HG03442 (cell line): Measurements from ENCODE around the gene PRUNE2.

ENCODE experiments used
- ATAC-seq: cut with Tn5 transposase; IDR thresholded peaks from one replicate; pipeline ENCODE4 v1.9.1; 2021; ENCODE audit warnings: mild to moderate bottlenecking, moderate library complexity; ENCODE audit not compliant: unreplicated experiment

Gene PRUNE2

GRCh38 chr9:76701441-76702039 lies 204.4 kb downstream of the PRUNE2 start:
- ATAC-seq, result no peak

- ATAC-seq, result no peak
These were observed 205.0 kb downstream of the PRUNE2 start for GRCh38 chr9:76700916-76701315.

DNA sequence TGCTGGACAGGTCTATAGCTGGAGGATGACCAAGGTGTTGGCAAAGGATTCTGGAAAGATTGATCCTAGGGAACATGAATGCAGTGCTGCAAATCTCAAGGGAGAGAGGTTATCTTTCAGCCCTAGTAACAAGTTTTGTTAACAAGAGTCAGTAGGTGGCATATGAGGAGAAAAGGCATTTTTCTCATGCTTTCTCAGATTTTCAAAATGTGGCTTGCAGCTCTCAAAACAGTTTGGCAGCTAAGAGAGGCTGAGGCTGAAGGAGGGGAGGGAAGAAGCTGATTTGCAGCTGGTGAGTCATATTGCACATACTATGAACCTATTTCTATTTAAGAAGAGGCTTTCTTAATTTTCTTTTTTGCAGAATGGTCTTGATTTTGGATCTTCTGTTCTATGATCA lies 205.9 kb downstream of the PRUNE2 start:
- no peak for ATAC-seq

DNA sequence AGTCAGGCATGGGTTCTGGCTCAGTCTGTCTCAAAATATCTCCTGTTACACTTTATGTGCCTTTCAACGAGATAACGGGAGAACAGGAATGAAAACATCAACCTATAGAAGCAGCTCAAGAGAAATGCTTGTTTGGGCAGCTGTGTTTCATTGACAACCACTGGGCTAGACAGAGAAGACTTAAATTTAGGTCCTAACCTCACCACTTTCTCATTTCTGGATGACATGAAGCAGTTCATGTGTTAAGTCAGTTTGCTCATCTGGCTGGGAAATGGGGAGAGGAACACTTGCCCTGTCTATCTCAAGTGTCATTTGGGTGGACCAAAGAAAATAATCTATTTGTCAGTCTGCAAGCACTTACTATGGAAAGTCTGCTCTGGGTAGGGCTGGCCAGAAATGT lies 208.4 kb downstream of the PRUNE2 start:
- ATAC-seq, result no peak

GRCh38 chr9:76697081-76697480 lies 208.8 kb downstream of the PRUNE2 start:
- no peak for ATAC-seq

DNA sequence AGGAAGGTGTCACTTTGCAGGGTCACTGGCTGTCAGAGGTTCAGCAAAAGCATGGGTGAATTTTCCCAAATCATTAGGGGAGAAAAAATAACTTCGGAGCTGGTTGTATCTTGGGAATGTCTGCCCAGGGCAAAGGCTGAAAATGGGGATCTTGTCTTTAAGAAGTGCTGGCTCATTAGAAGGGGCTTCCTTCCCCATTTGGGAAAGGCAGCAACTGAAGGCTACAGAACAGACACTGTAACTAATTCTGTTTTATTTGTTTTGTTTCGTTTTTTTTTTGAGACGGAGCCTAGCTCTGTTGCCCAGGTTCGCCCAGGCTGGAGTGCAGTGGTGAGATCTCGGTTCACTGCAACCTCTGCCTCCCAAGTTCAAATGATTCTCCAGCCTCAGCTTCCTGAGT lies 212.0 kb downstream of the PRUNE2 start:
- no peak for ATAC-seq

- ATAC-seq, result no peak
These were observed 213.3 kb downstream of the PRUNE2 start for GRCh38 chr9:76692458-76693129.

- ATAC-seq, result no peak
These were observed 214.2 kb downstream of the PRUNE2 start for GRCh38 chr9:76691517-76692313.

DNA sequence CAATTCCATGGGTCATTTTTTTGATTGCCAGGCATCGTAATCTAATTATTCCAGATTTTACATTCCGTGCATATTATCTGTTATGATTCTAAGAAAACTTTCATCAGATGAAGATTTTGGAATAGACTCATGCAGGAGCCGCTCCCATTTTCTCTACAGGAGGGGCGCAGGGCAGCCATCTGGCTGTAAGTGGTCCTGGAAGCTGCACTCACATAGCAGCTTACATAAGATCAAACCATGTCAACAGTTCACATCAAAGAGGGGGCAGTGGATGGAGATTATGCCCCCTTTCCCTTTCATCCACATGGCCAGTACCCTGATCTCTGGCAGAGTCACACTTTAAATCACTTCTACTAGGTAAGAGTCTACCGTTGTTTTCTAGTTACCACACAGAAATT lies 214.9 kb downstream of the PRUNE2 start:
- ATAC-seq, result no peak

- no peak for ATAC-seq
These were observed 215.5 kb downstream of the PRUNE2 start for GRCh38 chr9:76690246-76690972.

GRCh38 chr9:76688471-76689238 lies 217.3 kb downstream of the PRUNE2 start:
- ATAC-seq, result no peak

DNA sequence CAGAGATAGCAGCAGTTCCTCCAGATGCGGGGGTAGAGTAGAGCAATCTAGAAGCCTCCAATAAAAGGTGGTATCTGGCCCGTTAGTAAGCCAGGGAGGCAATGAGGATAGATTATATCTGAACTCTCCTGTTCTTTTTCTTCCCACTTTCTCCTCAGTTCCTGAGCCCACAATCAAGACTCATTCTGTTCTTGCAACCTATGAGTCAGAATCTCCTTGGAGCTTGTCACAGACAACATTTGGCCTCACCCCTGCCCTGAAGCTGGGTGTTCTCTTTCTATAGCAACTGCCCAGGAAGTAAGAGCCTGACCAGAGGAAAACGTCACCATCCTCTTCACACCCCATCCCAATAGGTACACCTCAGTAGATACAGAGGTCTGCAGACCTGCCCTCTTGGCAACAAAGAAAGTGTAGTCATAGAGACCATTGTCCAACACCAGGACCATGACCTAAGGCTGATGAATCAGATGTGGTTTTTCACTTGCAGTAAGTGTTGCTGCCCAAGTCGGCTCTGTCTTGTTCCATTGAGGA lies 218.0 kb downstream of the PRUNE2 start:
- peak; percentile 44 for ATAC-seq

GRCh38 chr9:76686756-76687155 lies 219.2 kb downstream of the PRUNE2 start:
- no peak for ATAC-seq

DNA sequence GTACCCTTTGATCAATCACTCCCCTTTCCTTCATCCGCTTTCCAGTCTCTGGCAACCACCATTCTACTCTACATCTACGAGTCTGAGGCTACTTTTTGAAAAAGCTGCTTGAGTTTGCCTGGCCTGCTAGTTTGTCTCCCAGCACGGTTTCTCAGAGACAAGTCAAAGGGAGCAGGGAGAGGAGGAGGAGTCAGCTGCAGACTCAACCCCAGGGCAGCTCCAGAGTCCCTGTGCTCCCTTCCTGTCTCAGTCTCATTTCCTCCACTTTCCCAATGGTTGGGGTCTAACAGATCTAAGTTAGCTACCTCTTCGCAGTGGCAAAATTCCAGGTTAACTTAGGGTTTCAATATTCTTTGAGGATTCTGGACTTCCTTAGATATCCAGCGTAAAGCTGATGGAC lies 221.7 kb downstream of the PRUNE2 start:
- no peak for ATAC-seq

DNA sequence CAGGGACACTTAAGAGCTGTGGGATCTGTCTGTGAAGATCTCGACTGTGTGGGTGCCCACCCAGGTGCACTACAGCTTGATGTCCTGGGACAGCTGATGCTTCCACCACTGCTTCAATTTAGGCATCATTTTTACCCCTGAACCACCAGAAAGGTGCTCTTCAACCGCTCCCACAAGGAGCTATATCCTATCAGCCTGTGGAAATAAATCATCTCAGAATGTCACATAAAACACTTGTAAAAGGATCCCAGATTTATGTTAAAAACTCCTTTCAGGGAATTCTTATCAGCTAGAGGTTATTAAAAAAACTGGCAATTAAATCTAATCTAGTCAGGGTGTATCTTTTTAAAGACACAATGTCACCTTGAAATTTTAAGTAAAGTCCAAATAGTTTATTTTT lies 224.4 kb downstream of the PRUNE2 start:
- no peak for ATAC-seq

- ATAC-seq, result no peak
These were observed 225.0 kb downstream of the PRUNE2 start for GRCh38 chr9:76680716-76681425.

DNA sequence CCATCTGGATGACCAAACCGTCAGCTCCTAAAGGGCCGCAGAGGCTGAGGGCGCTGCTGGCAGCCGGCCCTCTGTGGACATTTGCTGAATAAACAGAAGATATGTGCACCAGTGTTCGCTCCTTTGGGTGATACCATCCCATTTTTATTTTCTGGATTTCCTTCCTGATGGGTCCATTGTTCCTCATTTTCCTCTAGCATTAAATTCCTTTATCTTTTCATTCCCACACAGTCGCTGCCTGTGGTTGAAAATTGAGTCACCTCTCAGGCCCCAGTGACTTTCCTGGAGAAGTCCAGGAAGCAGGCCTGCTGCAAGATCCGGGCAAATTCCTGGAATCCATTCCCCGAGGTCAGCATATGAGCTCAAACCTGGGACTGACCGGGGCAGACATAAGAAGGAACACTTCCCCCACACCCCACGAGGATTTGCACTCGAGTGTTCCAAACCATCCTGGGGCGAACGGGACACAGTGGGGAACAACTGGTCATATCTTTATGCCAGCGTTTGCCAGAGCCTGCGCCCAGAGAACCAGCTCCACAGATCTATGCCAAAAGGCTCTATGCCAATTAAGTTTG lies 228.3 kb downstream of the PRUNE2 start:
- no peak for ATAC-seq

DNA sequence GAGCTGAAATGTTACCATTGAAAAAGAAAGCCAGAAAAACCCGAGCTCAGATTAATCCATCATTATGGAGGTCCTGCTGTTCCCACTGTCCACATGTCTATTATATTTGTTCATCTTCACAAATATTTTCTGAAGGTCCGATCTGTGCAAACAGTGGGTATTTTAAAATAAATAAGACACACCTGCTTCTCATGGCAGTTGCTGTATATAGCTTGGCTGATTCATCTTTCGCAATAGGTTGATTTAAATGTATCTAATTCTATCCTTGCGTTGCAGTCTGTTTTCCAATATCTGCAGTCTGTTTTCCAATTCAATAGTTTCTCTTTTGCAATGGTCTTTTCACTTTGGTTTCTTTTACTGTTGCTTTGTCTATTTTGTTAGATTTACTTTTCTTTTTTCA lies 229.1 kb downstream of the PRUNE2 start:
- ATAC-seq, result no peak

DNA sequence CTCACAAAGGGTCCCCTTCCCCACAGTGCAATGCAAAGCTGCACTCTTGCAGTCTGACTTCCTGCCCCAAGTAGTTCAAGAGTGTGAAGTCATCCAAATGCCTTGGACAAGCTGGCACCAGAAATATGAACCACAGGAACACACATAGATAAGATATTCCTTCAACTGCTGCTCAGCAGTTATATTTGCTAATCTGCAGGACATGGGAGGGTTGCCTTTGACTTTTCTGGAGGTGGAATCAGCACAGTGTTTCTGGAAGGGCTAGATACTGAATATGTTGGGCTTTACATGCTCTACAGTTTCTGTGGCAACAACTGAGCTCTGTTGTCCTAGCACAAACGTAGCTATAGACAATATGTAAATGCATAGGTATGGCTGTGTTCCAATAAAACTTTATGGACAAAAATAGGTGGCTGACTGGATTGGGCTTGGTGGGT lies 238.4 kb downstream of the PRUNE2 start:
- ATAC-seq, result no peak
